Activated naive CD8-positive, alpha-beta T cell treated with anti-CD3 and anti-CD28 coated beads, Interleukin-2, amount 50 U/mL, for 24 hours (primary cell): ENCODE data around the gene BIRC2.

Experiments used
- ATAC-seq: fragments of 150-1000 bp; cut with Tn5 transposase; one replicate; pipeline ENCODE4 v1.10.0; 2021
- DNase-seq: peaks from one replicate; pipeline ENCODE4 v3.0.0; 2021
- H3K27ac Mint-ChIP-seq: one replicate; pipeline ENCODE4 v1.8.0; 2021; ENCODE audit warnings: mild to moderate bottlenecking, mixed read lengths
- H3K27me3 Mint-ChIP-seq: one replicate; pipeline ENCODE4 v1.8.0; 2021; ENCODE audit warnings: mixed read lengths
- H3K36me3 Mint-ChIP-seq: one replicate; pipeline ENCODE4 v1.8.0; 2021; ENCODE audit warnings: low read depth, mixed read lengths
- H3K4me1 Mint-ChIP-seq: one replicate; pipeline ENCODE4 v1.8.0; 2021; ENCODE audit warnings: mixed read lengths
- H3K4me3 Mint-ChIP-seq: one replicate; pipeline ENCODE4 v1.8.0; 2021; ENCODE audit warnings: mild to moderate bottlenecking, moderate library complexity, mixed read lengths
- H3K9me3 Mint-ChIP-seq: one replicate; pipeline ENCODE4 v1.8.0; 2021; ENCODE audit warnings: mixed read lengths

Gene BIRC2

DNA sequence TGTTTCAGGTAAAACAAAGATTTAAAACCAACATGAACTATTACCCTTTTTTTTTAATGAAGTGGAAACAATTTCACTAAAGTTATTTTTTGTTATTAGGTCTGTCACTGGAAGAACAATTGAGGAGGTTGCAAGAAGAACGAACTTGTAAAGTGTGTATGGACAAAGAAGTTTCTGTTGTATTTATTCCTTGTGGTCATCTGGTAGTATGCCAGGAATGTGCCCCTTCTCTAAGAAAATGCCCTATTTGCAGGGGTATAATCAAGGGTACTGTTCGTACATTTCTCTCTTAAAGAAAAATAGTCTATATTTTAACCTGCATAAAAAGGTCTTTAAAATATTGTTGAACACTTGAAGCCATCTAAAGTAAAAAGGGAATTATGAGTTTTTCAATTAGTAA lies 30.9 kb downstream of the BIRC2 start:
- no peak overlapping the region for H3K4me3 Mint-ChIP-seq
- no peak overlapping the region for H3K27ac Mint-ChIP-seq
- H3K36me3 Mint-ChIP-seq, result peaks cover 52% of the 10 kb centered on the region
- no peaks in the 10 kb centered on the region for H3K9me3 Mint-ChIP-seq
- no peaks in the 10 kb centered on the region for H3K27me3 Mint-ChIP-seq
- peaks cover 17% of the 10 kb centered on the region for H3K4me1 Mint-ChIP-seq
- ATAC-seq (no peak), DNase-seq (no peak)

DNA sequence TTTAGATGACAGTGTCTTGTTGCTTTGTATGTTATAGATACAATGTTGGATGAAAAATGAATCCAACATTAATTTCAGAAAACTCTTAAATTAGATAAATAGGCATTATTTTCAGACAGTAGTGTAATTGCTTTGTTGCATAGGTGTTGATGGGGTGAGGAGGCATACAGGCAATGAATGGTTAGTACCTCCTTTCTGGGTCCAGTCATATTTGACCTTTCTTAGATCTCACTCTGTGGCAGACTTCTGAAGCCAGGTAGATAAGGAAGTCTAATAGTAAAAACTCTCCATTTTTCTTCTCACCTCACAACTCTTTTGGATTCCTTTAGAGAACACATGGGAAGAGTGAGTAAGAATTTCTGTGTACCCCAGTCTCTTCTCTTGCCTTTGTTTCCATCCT lies 31.8 kb downstream of the BIRC2 start:
- Mint-ChIP-seq H3K4me3 (no peak overlapping the region), H3K27ac (no peak overlapping the region), H3K36me3 (peaks cover 51% of the 10 kb centered on the region), H3K9me3 (no peaks in the 10 kb centered on the region), H3K4me1 (peaks cover 17% of the 10 kb centered on the region), H3K27me3 (no peaks in the 10 kb centered on the region)
- DNase-seq, result no peak
- peak; percentile 79 for ATAC-seq

DNA sequence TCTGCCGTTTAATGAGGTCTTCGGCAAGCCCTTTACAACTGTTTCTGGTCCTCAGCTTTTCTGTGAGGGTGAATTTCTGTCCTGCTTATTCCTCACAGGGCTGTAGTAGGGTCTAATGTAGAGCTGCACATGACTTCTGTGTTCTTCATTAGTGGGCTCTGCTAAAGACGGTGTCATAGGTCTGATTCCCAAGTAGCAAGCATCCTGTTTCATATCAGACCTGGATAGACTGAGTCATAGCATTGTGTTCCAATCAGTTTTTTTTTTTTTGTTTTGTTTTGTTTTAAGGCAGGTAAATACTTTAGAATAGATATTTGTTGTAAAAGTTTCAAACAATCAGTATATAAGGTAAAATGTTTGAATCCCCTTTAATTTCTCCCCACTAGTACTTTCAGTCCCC lies 35.4 kb downstream of the BIRC2 start:
- Mint-ChIP-seq H3K9me3 (no peaks in the 10 kb centered on the region), H3K4me3 (no peak overlapping the region), H3K27ac (no peak overlapping the region), H3K27me3 (no peaks in the 10 kb centered on the region), H3K4me1 (peaks cover 23% of the 10 kb centered on the region), H3K36me3 (peaks cover 46% of the 10 kb centered on the region)
- ATAC-seq, result no peak
- no peak for DNase-seq

DNA sequence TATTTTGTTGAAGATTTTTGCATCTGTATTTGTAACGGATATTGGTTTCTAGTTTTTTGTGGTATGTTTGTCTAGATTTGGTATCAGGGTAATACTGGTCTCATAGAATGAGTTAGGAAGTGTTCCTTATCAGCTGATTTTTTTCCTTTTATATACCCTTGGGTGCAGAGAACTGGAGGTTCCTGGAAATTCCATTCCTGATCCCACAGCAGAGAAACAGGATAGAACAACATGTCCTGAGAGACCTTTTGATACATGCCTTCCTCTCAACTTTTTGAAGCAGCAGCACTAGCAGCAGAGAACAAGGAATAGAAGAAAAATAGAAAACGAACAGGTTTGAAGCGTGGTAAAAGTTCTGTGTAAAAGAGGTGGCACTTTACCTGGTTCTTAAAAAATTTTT lies 36.8 kb downstream of the BIRC2 start:
- Mint-ChIP-seq H3K27me3 (no peaks in the 10 kb centered on the region), H3K4me3 (no peak overlapping the region), H3K4me1 (peaks cover 14% of the 10 kb centered on the region), H3K27ac (no peak overlapping the region), H3K9me3 (no peaks in the 10 kb centered on the region), H3K36me3 (peaks cover 45% of the 10 kb centered on the region)
- DNase-seq (no peak), ATAC-seq (no peak)

DNA sequence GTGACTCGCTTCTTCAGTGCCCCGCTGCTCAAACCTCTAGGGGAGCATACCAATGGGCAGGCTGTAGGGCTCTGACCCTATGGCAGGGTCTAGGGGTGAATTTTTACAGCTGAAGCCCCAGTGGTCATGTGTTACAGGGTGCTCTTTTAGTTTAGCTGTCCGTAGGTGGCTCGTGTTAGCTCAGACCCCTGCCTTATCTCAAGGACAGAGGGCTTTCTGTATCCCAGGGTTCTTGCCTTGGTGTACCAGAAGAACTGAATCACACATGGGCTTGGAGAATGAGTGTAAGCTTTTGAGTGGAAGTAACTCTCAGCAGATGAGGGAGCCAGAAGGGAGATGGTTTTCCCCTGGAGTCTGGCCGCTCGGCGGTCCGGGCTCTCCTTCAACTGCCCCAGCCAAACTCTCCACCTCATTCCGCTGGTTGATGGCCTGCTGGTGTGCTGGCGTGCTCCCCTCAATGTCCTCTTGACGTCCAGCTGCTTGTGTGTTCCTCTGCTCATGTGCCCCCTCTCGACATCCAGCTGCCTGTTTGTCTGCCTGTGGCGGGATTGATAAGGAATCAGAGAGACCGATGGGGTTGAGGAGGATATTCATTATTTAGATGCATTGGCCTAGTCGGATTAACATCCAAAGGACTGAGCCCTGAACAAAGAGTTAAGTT lies 37.5 kb downstream of the BIRC2 start:
- Mint-ChIP-seq H3K4me1 (peaks cover 20% of the 10 kb centered on the region), H3K9me3 (no peaks in the 10 kb centered on the region), H3K4me3 (no peak overlapping the region), H3K27me3 (no peaks in the 10 kb centered on the region), H3K27ac (no peak overlapping the region), H3K36me3 (peaks cover 47% of the 10 kb centered on the region)
- ATAC-seq, result no peak
- no peak for DNase-seq

DNA sequence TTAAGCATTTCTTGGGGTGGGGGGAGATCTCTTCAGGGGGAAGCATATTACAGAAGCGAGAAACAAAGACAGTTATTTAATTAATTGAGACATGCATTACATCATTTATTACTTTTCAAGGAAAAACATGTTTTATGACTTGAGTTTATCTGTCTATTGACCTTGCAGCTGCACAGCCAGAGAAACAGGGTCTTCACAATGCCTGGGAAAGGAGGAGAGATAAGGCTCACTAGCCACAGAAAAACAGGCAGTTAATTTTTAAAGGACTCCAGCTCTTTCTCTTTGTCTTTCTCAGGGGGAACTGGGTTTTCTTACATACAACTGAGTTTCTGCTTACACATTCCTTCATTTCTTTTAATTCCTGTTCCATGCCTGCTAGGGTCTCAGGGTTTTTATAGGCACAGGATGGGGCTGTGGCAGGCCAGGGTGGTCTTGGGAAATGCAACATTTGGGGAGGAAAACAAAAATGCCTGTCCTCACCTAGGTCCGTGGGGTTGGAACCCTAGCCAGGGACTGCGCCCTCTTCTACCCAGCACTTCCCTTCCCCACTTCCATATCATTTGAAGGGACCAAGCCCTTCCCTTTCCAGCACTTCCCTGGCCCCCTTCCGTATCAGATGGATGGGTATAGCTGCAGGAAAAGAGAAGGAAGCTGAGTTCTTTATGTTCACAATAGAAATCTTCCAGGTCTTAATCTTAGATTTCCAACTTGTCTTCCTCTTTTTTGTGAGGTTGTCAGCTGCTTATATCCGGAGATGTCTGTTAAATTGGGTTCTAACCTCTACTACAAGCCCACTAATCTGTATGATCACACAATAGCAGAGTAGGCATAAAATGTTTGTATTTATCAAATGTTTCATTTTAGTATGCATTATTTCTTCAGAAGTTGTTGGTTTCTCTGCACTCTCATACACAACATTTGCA lies 38.3 kb downstream of the BIRC2 start:
- DNase-seq, result no peak
- H3K4me1 Mint-ChIP-seq, result peaks cover 22% of the 10 kb centered on the region
- ATAC-seq, result no peak
- peaks cover 44% of the 10 kb centered on the region for H3K36me3 Mint-ChIP-seq
- H3K4me3 Mint-ChIP-seq, result no peak overlapping the region
- no peaks in the 10 kb centered on the region for H3K27me3 Mint-ChIP-seq
- no peaks in the 10 kb centered on the region for H3K9me3 Mint-ChIP-seq
- no peak overlapping the region for H3K27ac Mint-ChIP-seq

DNA sequence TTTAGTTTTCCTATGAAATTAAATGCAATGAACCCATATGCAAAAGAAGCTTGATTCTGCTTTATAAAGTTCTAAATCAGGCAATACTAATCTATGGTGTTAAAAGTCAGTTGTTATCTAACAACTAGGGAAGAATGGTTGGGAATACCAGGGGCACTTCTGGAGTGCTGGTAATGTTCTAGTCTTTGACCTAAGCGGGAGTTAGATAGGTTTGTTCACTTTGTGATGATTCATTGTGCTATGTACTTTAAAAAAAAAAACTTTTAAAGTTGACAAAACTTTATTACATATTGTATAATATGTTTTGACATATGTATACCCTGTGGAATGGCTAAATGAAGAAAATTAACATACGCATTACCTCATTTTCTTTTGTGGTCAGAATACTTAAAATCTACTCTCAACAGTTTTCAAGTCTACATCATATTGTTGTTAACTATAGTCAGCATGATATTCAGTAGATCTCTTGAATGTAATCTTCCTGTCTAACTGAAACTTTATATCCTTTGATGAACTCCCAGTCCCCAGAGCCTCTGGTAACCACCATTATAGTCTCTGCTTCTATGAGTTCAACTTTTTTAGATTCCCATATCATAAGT lies 39.2 kb downstream of the BIRC2 start:
- DNase-seq, result no peak
- Mint-ChIP-seq H3K36me3 (peaks cover 40% of the 10 kb centered on the region), H3K9me3 (no peaks in the 10 kb centered on the region), H3K27me3 (no peaks in the 10 kb centered on the region), H3K4me1 (peaks cover 27% of the 10 kb centered on the region), H3K27ac (no peak overlapping the region), H3K4me3 (no peak overlapping the region)
- no peak for ATAC-seq

DNA sequence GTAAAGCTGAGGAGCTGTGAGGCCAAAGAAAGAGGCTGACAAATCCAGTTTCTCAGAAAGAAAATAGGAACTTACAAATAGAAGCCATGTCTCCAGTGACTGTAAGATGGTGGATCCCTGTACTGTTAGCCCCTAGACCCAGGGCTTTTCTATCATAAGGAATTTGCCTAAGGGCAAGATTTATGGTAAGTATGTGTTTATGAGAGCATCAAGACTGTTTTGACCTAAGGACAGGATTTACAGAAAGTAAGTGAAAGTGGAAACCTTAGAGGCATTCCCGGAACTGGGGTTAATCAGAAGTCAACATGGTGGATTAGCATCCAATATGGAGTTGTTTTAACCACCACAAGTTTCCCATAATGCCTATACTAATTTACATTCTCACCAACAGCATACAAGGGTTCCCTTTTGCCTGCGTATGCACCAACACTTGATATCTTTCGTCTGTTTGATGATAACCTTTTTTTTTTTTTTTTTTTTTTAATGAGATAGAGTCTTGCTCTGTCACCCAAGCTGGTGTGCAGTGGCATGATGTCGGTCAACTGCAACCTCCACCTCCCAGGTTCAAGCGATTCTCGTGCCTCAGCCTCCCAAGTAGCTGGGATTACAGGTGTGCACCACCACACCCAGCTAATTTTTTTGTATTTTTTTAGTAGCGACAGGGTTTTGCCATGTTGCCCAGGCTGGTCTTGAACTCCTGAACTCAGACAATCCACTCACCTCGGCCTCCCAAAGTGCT lies 40.2 kb downstream of the BIRC2 start:
- H3K4me3 Mint-ChIP-seq, result no peak overlapping the region
- ATAC-seq, result no peak
- H3K27ac Mint-ChIP-seq, result no peak overlapping the region
- H3K9me3 Mint-ChIP-seq, result no peaks in the 10 kb centered on the region
- no peaks in the 10 kb centered on the region for H3K27me3 Mint-ChIP-seq
- peaks cover 35% of the 10 kb centered on the region for H3K36me3 Mint-ChIP-seq
- DNase-seq, result no peak
- H3K4me1 Mint-ChIP-seq, result peaks cover 32% of the 10 kb centered on the region

DNA sequence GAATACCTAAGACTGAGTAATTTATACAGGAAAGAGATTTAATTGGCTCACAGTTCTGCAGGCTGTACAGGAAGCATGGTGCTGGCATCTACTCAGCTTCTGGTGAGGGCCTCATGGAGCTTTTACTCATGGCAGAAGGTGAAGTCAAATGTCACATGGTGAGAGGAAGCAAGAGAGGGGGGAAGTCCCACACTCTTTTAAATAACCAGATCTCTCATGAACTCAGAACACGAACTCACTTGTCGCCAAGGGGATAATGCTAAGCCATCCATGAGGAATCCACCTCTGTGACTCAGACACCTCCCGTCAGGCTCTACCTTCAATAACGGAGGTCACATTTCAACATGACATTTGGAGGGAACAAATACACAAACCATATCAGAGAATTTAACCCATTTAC lies 42.2 kb downstream of the BIRC2 start:
- Mint-ChIP-seq H3K4me1 (peaks cover 39% of the 10 kb centered on the region), H3K36me3 (peaks cover 42% of the 10 kb centered on the region), H3K27me3 (no peaks in the 10 kb centered on the region), H3K9me3 (no peaks in the 10 kb centered on the region), H3K4me3 (no peak overlapping the region), H3K27ac (peak overlapping the region; percentile 8)
- ATAC-seq, result peak; percentile 45
- no peak for DNase-seq

DNA sequence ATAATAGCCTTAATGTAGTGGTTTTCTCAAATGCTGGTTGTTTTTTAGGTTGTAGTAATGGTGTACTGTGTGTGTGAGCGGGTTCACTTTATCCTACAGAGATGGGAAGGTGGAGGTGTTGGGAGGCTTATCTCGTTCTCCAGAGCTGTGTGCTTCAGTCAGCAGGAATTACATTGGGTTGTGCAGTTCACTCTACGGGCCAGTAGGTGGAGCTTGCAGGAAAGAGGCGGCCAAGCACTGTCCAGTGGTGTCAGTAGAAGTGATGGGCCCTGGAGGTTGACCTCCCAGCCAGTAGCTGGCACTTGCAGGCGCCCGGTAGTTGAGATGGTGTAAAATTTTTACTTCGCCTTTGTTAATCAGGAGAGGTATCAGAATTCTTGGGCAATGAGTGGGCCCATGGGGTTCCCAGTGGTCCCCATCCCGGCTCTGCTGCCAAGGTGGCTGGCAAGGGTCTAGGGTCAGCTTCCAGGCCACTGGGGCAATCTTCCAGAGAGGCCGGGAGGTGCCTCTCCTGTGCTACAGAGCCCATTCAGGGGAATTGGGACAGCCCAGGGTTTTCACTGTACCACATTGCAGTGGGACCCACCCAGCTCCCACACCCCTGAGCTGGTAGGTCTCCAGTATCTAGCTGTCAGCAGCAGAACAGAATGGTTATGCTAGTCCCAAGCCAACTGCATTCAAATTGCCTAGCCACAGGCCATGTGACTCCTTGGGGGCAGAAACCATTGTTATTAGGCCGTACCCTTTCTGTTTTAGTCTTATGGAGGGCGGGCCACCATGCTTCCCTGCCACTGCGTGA lies 43.9 kb downstream of the BIRC2 start:
- no peaks in the 10 kb centered on the region for H3K9me3 Mint-ChIP-seq
- no peak overlapping the region for H3K4me3 Mint-ChIP-seq
- peak; percentile 55 for ATAC-seq
- peaks cover 55% of the 10 kb centered on the region for H3K36me3 Mint-ChIP-seq
- peak; percentile 55 for DNase-seq
- no peaks in the 10 kb centered on the region for H3K27me3 Mint-ChIP-seq
- H3K4me1 Mint-ChIP-seq, result peaks cover 39% of the 10 kb centered on the region
- H3K27ac Mint-ChIP-seq, result no peak overlapping the region

DNA sequence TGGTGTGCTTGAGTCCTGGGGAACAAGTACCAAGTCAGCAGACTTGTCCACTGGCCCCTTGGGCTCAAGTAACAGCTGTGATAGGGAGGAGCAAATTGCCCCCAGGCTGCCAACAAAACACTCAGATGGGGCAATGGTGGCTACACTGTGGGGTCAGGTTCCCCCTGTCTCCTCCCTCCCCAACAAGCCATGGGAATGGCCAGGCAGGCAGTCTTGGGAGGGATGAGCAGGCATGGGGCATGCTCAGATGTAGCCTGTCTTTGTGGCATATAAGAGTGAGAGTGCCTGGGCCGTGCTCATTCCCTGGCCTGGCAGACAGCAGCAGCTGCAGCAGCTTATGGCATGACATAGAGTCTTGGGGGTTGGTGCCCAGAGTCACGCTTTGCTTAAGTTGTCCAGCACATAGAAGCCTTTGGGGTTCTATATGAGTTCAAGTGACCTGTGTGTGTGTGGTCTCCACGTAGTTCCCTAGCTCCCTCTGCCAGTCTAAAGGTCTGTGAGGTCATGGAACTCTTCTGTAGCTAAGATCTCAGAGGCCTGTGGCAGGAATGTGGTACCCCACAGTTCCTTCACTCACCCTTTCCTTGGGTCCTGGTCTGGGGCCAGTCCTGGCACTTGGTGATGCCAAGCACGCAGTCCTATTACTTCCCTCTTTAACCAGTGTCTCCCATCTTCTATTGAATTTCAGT lies 44.7 kb downstream of the BIRC2 start:
- no peaks in the 10 kb centered on the region for H3K27me3 Mint-ChIP-seq
- peaks cover 41% of the 10 kb centered on the region for H3K4me1 Mint-ChIP-seq
- peak overlapping the region; percentile 26 for H3K27ac Mint-ChIP-seq
- ATAC-seq, result peak; percentile 33
- DNase-seq, result no peak
- H3K9me3 Mint-ChIP-seq, result no peaks in the 10 kb centered on the region
- H3K4me3 Mint-ChIP-seq, result no peak overlapping the region
- H3K36me3 Mint-ChIP-seq, result peaks cover 59% of the 10 kb centered on the region

DNA sequence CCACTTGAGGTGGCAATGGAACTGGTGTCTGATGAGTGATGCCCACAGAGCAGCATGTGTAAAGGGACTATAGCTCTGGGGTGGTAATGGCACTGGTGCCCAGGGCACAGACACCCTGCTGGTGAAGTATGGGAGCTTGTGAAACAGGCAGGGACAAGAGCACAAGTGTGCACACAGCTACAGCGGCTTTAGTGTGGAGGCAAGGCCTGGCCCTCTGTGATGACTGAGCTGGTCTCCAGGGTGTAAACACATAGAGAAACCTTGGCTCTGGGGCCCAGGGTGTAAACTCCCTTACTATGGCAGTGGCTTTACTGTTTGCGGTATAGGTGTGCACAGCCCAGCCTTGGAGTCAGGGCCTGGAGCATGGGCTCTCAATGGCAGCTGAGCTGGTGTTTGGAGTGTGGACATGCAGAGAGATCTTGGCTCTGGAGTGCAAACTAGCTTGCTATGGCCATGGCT lies 46.3 kb downstream of the BIRC2 start:
- H3K36me3 Mint-ChIP-seq, result peaks cover 57% of the 10 kb centered on the region

DNA sequence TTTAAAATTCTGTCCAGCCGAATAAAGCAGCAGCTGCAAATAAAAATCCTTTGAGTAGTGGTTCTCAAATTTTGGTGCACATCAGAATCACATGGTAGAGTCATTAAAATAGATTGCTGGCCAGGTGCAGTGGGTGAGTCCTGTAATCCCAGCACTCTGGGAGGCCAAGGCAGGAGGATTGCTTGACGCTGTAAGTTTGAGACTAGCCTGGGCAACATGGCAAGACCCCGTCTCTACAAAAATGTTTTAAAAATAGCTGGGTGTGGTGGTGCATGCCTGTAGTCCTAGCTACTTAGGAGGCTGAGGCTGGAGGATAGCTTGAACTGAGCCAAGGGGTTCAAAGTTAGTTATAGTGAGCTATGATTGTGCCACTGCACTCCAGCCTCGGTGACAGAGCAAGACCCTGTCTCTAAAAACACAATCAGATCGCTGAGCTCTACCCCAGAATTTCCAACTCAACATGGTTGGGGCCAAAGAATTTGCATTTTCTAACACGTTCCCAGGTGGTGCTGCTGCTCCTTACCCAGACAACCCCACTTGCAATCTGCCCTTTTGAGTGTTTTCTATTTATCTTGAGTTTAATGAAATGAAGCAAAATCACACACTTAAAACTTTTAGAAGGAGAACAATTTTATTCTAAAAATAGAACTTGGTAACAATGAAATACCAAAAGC lies 48.8 kb downstream of the BIRC2 start:
- Mint-ChIP-seq H3K27me3 (no peaks in the 10 kb centered on the region), H3K9me3 (no peaks in the 10 kb centered on the region), H3K27ac (peak overlapping the region; percentile 49), H3K36me3 (peaks cover 62% of the 10 kb centered on the region), H3K4me3 (no peak overlapping the region), H3K4me1 (peaks cover 44% of the 10 kb centered on the region)
- DNase-seq, result no peak
- no peak for ATAC-seq

More for the DNA sequence above, 46.3 kb downstream of the BIRC2 start:
- peaks cover 52% of the 10 kb centered on the region for H3K4me1 Mint-ChIP-seq
- no peak overlapping the region for H3K27ac Mint-ChIP-seq
- H3K9me3 Mint-ChIP-seq, result no peaks in the 10 kb centered on the region
- no peak for ATAC-seq
- DNase-seq, result no peak
- H3K27me3 Mint-ChIP-seq, result no peaks in the 10 kb centered on the region
- no peak overlapping the region for H3K4me3 Mint-ChIP-seq
